VCaP (cell line): Measurements from ENCODE around the gene RLN1.

Experiments used
- H3K27ac ChIP-seq: fragments of 450-650 bp; 2 replicates; pipeline ENCODE4 v1.5.1; 2017
- TF ChIP-seq, protein P1 (sequence below): fragments of 450-650 bp; conservative IDR thresholded peaks from 2 replicates; pipeline ENCODE4 v1.5.1; 2017; ENCODE audit warnings: mild to moderate bottlenecking, moderate library complexity

Gene RLN1

DNA sequence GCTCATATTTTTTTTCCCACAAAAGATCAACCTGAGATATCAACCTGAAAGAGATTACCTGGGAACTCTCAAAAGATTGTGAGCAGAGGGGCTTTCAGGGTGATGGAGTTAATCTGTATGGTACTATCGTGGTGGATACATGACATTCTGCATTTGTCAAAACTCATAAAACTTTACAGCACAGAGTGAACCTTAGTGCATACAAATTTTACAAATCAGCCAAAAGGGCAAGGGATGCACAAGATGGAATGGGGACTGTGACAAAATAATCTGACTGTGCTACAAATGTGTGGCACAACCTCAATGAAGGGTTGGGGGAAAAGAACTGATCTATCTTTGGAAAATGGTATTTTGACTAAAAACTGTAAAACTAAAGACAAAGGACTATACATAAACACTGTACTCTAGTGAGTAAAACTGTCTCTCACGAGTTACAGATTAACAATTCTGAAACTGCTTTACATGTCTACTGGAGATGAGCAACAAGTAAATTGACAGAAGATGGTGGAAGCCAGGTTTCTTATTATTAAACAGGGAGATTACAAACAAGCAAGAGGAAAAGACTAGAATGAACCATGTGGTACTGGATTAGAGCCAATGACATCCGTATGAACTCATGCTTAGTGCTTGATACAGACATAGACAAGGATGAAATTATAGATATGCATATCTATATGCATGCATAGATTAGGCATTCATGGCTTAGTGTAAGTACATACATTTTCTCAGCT is 24.8 kb upstream of the RLN1 start:
- TF ChIP-seq, protein P1, sequence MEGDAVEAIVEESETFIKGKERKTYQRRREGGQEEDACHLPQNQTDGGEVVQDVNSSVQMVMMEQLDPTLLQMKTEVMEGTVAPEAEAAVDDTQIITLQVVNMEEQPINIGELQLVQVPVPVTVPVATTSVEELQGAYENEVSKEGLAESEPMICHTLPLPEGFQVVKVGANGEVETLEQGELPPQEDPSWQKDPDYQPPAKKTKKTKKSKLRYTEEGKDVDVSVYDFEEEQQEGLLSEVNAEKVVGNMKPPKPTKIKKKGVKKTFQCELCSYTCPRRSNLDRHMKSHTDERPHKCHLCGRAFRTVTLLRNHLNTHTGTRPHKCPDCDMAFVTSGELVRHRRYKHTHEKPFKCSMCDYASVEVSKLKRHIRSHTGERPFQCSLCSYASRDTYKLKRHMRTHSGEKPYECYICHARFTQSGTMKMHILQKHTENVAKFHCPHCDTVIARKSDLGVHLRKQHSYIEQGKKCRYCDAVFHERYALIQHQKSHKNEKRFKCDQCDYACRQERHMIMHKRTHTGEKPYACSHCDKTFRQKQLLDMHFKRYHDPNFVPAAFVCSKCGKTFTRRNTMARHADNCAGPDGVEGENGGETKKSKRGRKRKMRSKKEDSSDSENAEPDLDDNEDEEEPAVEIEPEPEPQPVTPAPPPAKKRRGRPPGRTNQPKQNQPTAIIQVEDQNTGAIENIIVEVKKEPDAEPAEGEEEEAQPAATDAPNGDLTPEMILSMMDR: no peak
- no peak overlapping the region for H3K27ac ChIP-seq

DNA sequence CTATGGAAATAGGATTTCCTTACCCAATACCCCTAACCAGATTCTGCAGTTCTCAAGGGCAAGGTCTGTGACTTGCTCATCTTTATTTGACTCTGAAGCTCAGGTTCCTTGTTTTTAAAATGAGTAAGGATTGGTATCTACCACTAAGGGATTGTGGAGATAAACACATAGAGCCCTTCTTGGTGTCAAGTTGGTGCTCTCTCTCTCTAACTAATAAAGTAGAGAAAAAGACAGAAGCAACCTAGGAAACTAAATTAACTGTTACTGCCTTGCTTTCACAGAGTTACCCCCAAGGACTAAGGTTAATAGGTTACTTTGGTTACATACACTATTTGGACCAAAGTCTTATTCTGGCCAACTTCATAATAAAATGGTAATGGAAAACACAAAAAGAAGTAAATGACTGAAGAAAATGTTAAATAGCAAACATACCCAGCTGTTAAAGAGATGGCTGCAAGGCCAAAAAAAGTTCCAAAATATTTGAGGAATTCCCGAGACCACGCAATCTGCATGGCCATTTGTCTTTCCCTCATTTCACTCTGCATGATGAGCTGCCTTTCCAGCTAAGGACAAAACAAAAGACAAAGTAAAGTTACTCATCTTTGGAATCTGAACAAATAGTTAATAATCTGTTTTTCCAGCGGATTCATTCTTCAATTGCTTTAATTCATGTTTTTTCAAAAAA is 21.8 kb upstream of the RLN1 start:
- H3K27ac ChIP-seq: no peak overlapping the region
- TF ChIP-seq, protein P1: no peak

DNA sequence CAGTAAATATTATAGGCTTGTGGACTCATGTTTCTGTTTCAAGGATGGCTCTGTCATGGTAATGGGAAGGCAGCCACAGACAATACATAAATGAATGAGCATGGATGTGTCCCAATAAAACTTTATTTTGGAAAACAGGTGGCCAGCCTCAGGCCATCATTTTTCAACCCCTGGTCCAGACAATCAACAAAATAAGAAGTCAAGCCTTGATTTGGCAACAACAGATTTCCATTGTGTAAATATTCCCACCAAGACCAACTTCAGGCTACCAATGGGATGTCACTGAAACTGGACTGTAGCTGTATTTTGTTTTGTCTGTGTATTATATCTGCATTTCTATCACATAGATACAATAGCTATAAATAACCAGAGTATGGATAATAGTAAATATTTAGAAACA is 20.7 kb upstream of the RLN1 start:
- no peak overlapping the region for H3K27ac ChIP-seq
- TF ChIP-seq, protein P1: no peak

DNA sequence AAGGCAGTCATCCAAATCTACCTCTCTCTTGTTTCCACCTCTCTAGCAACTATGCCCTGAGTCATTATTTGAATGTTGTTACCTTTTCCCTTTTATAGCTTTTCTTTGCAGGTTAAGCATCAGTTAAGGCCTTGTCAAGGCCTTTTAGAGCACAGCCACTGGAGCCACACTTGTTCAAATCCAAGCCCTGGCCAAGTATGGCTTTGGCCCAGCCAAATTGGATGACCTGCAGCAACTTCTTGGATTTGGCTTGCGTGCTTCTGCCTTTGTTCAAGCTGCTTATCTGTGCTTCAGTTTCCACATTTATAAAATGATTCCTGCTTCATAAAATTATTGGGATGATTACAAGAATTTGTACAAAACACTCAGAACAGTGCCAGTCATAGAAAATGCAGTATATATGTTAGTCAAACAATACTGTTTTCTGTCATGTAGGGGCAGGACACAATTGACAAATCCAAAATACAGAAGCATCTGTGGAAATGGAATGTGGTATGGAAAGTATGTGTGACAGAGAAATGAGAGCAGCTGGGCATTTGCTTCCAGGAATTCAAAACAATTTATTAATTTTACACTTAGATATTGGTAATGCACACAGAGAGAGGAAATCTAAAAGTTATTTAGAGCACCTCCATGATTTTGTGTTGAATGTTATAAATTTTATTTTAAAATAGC is 17.9 kb upstream of the RLN1 start:
- TF ChIP-seq, protein P1: no peak

DNA sequence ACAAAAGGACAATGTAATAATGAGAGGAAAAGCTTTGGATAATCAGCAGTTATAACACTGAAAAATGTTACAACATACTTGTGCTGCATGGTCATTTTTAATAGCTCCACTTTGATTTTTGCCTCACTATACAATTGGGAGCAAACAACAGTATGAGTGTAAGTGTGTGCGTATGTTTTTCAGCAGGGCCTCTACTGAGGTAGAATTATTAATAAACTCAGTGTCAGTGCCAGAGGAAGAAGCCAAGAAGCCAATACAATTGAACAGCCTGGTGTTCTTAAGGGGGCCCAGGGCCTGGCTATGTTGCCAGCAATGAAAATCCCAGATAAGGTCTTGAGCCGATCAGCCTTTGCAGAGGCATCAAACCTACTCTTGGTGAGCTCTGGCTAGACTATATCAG is 16.1 kb upstream of the RLN1 start:
- TF ChIP-seq, protein P1: no peak
- no peak overlapping the region for H3K27ac ChIP-seq

More for the DNA sequence above, 17.9 kb upstream of the RLN1 start:
- no peak overlapping the region for H3K27ac ChIP-seq

DNA sequence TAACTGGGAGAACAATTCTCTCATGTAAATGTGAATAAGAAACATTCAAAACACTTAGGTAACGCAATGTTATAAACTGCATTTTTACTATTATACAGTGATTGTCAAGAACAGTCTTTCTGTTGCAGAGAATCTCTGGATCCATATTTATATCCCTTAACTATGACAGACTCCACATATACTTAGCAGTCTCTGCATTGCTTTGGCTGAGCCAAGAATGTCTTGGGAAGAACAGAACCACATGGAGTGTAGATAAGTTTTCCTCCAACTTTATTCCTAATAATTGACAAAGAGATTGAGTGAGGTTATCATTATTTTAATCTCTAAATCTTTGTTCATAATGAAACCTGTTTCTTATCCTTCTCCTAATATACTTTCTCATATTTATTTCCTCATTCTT is 15.6 kb upstream of the RLN1 start:
- H3K27ac ChIP-seq: no peak overlapping the region
- TF ChIP-seq, protein P1: no peak

DNA sequence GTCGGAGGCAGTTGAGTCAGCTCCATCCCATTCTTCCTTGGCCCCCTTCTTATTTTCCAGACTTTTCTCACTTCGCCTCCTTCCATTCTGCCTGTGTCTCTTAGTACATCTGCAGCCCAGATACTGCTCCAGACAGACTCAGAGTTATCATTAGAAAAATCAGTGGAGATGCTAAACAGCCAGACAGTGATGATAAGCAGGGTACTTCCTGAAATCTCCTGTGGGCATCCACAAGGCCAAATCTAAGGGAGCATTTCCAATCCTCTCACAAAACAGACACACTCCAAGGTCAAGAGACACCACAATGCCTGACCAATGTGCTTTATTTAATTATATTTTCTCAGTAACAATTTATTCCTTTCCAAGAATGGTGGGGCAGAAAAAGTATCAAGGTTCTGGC is 14.5 kb upstream of the RLN1 start:
- no peak overlapping the region for H3K27ac ChIP-seq
- TF ChIP-seq, protein P1: no peak
